ENCODE results near the gene LEMD2.

Gene LEMD2

DNA sequence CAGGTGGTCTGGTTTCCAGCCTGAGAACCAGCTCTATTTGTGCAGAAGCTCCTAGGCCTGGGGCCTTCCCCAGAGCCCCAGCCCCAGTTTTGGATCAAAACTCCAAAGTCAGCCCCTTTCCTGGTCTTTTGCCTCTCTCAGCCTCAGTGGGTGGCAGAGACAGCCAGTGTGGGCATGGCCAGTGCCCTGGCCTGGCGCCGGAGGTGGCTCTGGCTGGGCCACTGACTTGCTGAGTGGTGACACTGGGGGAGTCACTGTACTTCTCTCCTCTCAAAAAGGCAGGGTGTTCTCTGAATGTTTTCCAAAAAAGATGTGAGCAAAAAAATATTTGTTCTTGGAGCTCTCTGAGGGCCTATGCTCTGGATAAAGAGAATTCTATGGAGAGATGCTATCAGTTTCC lies 34.9 kb upstream of the LEMD2 start:
- TF ChIP-seq, protein P1, sequence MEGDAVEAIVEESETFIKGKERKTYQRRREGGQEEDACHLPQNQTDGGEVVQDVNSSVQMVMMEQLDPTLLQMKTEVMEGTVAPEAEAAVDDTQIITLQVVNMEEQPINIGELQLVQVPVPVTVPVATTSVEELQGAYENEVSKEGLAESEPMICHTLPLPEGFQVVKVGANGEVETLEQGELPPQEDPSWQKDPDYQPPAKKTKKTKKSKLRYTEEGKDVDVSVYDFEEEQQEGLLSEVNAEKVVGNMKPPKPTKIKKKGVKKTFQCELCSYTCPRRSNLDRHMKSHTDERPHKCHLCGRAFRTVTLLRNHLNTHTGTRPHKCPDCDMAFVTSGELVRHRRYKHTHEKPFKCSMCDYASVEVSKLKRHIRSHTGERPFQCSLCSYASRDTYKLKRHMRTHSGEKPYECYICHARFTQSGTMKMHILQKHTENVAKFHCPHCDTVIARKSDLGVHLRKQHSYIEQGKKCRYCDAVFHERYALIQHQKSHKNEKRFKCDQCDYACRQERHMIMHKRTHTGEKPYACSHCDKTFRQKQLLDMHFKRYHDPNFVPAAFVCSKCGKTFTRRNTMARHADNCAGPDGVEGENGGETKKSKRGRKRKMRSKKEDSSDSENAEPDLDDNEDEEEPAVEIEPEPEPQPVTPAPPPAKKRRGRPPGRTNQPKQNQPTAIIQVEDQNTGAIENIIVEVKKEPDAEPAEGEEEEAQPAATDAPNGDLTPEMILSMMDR (IDR thresholded peaks at IDR 0.05; ENCODE audit: extremely low read depth, missing control alignments) = no peak

GRCh38 chr6:33822575-33823395 lies 33.9 kb upstream of the LEMD2 start:
- DNase-seq (ENCODE audit: low spot score) = no peak
- TF ChIP-seq, protein P1 (IDR thresholded peaks at IDR 0.05; ENCODE audit: extremely low read depth, missing control alignments) = no peak

More for the DNA sequence above, 34.9 kb upstream of the LEMD2 start:
- no peak for DNase-seq (ENCODE audit: low spot score)

GRCh38 chr6:33820784-33821520 lies 32.0 kb upstream of the LEMD2 start:
- DNase-seq (ENCODE audit: low spot score) = no peak
- TF ChIP-seq, protein P1 (IDR thresholded peaks at IDR 0.05; ENCODE audit: extremely low read depth, missing control alignments) = no peak

- TF ChIP-seq, protein P1 (IDR thresholded peaks at IDR 0.05; ENCODE audit: extremely low read depth, missing control alignments) = no peak
- no peak for DNase-seq (ENCODE audit: low spot score)
Measured at GRCh38 chr6:33820243-33820642, 31.3 kb upstream of the LEMD2 start.

- TF ChIP-seq, protein P1 (IDR thresholded peaks at IDR 0.05; ENCODE audit: extremely low read depth, missing control alignments) = no peak
- DNase-seq (ENCODE audit: low spot score) = no peak
Measured at GRCh38 chr6:33819021-33819420, 30.1 kb upstream of the LEMD2 start.

DNA sequence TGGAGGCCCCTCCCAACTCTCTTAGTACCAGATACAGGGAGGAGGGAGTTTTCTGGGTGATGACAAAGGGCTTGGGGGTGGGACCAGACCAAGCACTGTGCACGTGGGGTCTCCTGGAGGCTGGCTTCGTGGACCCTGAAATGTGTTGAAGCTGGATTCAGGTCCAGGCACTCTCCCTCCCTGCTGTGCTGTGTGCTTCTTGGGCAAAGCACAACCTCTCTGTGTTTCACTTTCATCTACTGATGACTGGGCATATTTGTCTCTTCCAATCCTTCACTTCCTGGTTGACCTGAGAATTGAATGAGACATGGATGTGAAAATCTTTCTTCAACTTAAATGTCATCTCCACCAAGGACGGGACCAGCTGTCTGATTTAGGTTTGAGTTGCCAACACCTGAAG lies 29.4 kb upstream of the LEMD2 start:
- no peak for DNase-seq (ENCODE audit: low spot score)
- TF ChIP-seq, protein P1 (IDR thresholded peaks at IDR 0.05; ENCODE audit: extremely low read depth, missing control alignments) = no peak

- TF ChIP-seq, protein P1 (IDR thresholded peaks at IDR 0.05; ENCODE audit: extremely low read depth, missing control alignments) = no peak
- DNase-seq (ENCODE audit: low spot score) = no peak
Measured at GRCh38 chr6:33817489-33817888, 28.6 kb upstream of the LEMD2 start.

Measured in GM20000 (cell line).